ENCODE results near the gene GAS7.

GAS7 gene

GRCh38 chr17:9899280-9900043, 298.9 kb downstream of the GAS7 start:
- in situ Hi-C loops (cut with MboI; ENCODE audit: low sequenced_read_pairs) = no loop called here

- in situ Hi-C loops (cut with MboI; ENCODE audit: low sequenced_read_pairs) = no loop called here
Observed at GRCh38 chr17:9898812-9899211, 299.6 kb downstream of the GAS7 start.

- in situ Hi-C loops (cut with MboI; ENCODE audit: low sequenced_read_pairs) = no loop called here
Observed at GRCh38 chr17:9897372-9897968, 300.9 kb downstream of the GAS7 start.

GRCh38 chr17:9895923-9896322, 302.5 kb downstream of the GAS7 start:
- in situ Hi-C loops (cut with MboI; ENCODE audit: low sequenced_read_pairs) = no loop called here

GRCh38 chr17:9894231-9894630, 304.2 kb downstream of the GAS7 start:
- in situ Hi-C loops (cut with MboI; ENCODE audit: low sequenced_read_pairs) = no loop called here

GRCh38 chr17:9893411-9894012, 304.9 kb downstream of the GAS7 start:
- in situ Hi-C loops (cut with MboI; ENCODE audit: low sequenced_read_pairs) = no loop called here

- in situ Hi-C loops (cut with MboI; ENCODE audit: low sequenced_read_pairs) = no loop called here
Observed at GRCh38 chr17:9890124-9890523, 308.3 kb downstream of the GAS7 start.

- in situ Hi-C loops (cut with MboI; ENCODE audit: low sequenced_read_pairs) = no loop called here
Observed at GRCh38 chr17:9887508-9887907, 310.9 kb downstream of the GAS7 start.

- in situ Hi-C loops (cut with MboI; ENCODE audit: low sequenced_read_pairs) = no loop called here
Observed at GRCh38 chr17:9886141-9886930, 312.1 kb downstream of the GAS7 start.

- in situ Hi-C loops (cut with MboI; ENCODE audit: low sequenced_read_pairs) = no loop called here
Observed at GRCh38 chr17:9883451-9883850, 315.0 kb downstream of the GAS7 start.

GRCh38 chr17:9880582-9880999, 317.8 kb downstream of the GAS7 start:
- in situ Hi-C loops (cut with MboI; ENCODE audit: low sequenced_read_pairs) = no loop called here

- in situ Hi-C loops (cut with MboI; ENCODE audit: low sequenced_read_pairs) = no loop called here
Observed at GRCh38 chr17:9878786-9879525, 319.4 kb downstream of the GAS7 start.

GRCh38 chr17:9878356-9878755, 320.1 kb downstream of the GAS7 start:
- in situ Hi-C loops (cut with MboI; ENCODE audit: low sequenced_read_pairs) = no loop called here

GRCh38 chr17:9875441-9875840, 323.0 kb downstream of the GAS7 start:
- in situ Hi-C loops (cut with MboI; ENCODE audit: low sequenced_read_pairs) = no loop called here

- in situ Hi-C loops (cut with MboI; ENCODE audit: low sequenced_read_pairs) = no loop called here
Observed at GRCh38 chr17:9874722-9875121, 323.7 kb downstream of the GAS7 start.

- in situ Hi-C loops (cut with MboI; ENCODE audit: low sequenced_read_pairs) = no loop called here
Observed at GRCh38 chr17:9872852-9873251, 325.6 kb downstream of the GAS7 start.

- in situ Hi-C loops (cut with MboI; ENCODE audit: low sequenced_read_pairs) = no loop called here
Observed at GRCh38 chr17:9868552-9868951, 329.9 kb downstream of the GAS7 start.

- in situ Hi-C loops (cut with MboI; ENCODE audit: low sequenced_read_pairs) = no loop called here
Observed at GRCh38 chr17:9865586-9865985, 332.8 kb downstream of the GAS7 start.

- in situ Hi-C loops (cut with MboI; ENCODE audit: low sequenced_read_pairs) = no loop called here
Observed at GRCh38 chr17:9862949-9863348, 335.5 kb downstream of the GAS7 start.

- in situ Hi-C loops (cut with MboI; ENCODE audit: low sequenced_read_pairs) = no loop called here
Observed at GRCh38 chr17:9862220-9862619, 336.2 kb downstream of the GAS7 start.

GRCh38 chr17:9860851-9861250, 337.6 kb downstream of the GAS7 start:
- in situ Hi-C loops (cut with MboI; ENCODE audit: low sequenced_read_pairs) = no loop called here
